ENCODE data around the gene PRKAR1B. TPM values are rescaled to one million over a fixed set of nuclear protein-coding genes. Genes with fewer than 3 reads are reported as not detected.
A peak's percentile ranks its signal among the peaks of the same experiment; 100 is the strongest.

PRKAR1B gene
- total RNA-seq, 2 donors from 2014 or later, result 26.2 to 56.0 TPM

GRCh38 chr7:605661-606450 lies 121.2 kb downstream of the PRKAR1B start:
- no peaks in the 10 kb centered on the region for H3K27me3 Mint-ChIP-seq
- peak overlapping the region; percentile 98 for H3K4me3 Mint-ChIP-seq
- H3K9me3 Mint-ChIP-seq, result peaks cover 3% of the 10 kb centered on the region
- peaks cover 62% of the 10 kb centered on the region for H3K36me3 Mint-ChIP-seq (ENCODE audit: low read depth)
- no peak for ATAC-seq (replicated peaks)
- peak overlapping the region; percentile 100 for H3K27ac Mint-ChIP-seq
- peaks cover 16% of the 10 kb centered on the region for H3K4me1 Mint-ChIP-seq

GRCh38 chr7:604884-605531 lies 122.1 kb downstream of the PRKAR1B start:
- peak overlapping the region; percentile 100 for H3K27ac Mint-ChIP-seq
- H3K9me3 Mint-ChIP-seq, result peaks cover 3% of the 10 kb centered on the region
- peaks cover 12% of the 10 kb centered on the region for H3K4me1 Mint-ChIP-seq
- peak overlapping the region; percentile 98 for H3K4me3 Mint-ChIP-seq
- H3K36me3 Mint-ChIP-seq (ENCODE audit: low read depth), result peaks cover 57% of the 10 kb centered on the region
- H3K27me3 Mint-ChIP-seq, result no peaks in the 10 kb centered on the region
- ATAC-seq (replicated peaks), result peak; percentile 33

DNA sequence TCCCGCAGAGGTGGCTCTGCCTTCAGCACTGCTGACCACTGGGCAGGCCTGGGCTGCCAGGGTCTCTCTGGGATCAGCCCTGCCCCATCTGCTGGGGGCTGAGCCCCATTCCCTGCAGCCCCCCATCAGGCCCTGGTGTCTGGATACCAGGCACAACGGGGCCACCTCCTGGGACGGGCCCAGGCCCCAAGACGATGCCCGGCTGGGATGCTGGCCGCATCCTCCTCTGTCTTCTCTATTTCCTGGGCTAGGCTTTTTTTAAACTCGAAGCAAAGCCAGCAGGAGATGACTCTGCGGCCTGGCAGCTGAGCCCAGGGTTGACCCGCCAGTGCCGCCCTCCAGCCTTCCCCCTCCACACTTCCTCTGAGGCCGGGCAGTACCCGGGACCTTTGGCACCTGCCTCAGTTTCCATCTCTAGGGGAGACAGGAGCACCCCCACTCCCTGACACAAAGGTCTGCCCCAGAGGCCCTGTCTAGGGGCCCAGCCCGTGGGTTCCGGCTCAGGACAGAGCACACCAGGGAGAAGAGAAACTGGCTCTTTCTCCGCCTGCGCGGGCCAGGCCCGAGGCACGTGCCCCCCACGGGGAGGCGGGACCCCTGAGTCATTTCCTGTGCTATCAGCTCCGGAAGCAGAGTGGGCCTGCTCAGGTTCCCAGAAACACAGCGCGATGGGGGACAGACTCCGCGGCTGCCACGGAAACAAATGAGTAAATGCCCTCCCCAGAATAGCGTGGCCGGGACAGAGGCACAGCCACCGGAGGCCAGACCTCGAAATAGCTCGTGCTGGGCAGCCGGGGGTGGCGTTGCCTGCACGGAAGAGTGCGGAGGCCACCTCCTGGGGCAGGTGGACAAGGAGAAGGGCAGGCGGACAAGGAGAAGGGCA lies 122.8 kb downstream of the PRKAR1B start:
- Mint-ChIP-seq H3K36me3 (ENCODE audit: low read depth) (peaks cover 53% of the 10 kb centered on the region), H3K27me3 (no peaks in the 10 kb centered on the region), H3K9me3 (peaks cover 3% of the 10 kb centered on the region), H3K4me3 (peak overlapping the region; percentile 98), H3K27ac (peak overlapping the region; percentile 100), H3K4me1 (peaks cover 12% of the 10 kb centered on the region)
- peak; percentile 60 for ATAC-seq (replicated peaks)

DNA sequence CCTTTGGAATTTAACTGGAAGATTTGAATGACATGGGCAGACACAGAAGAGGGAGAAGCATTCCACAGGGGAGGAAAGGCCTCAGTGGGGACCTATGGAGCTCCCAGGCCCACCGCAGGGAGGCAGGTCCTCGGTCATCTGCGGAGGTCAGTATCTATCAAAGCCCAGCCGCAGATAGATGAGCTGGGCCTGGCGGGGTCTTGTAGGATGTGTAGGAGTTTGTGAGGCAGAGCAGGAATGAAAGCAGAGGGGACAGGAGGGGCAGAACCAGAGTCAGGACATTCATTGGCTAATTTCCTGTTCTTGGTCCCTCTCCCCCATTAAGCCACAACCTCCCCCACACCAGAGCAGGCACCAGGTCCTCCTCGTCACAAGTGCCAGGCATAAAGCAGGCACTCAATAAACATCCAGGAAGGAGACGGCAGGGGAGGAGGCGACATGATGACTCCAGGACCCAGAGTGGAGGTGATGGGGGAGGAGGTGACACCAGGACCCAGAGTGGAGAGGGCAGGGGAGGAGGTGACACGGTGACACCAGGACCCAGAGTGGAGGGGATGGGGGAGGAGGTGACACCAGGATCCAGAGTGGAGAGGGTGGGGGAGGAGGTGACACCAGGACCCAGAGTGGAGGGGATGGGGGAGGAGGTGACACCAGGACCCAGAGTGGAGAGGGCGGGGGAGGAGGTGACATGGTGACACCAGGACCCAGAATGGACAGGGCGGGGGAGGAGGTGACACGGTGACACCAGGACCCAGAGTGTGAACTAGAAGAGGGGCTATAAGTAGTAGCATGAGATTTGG lies 123.7 kb downstream of the PRKAR1B start:
- peaks cover 51% of the 10 kb centered on the region for H3K36me3 Mint-ChIP-seq (ENCODE audit: low read depth)
- peaks cover 12% of the 10 kb centered on the region for H3K4me1 Mint-ChIP-seq
- peak; percentile 10 for ATAC-seq (replicated peaks)

GRCh38 chr7:602341-603141 lies 124.5 kb downstream of the PRKAR1B start:
- Mint-ChIP-seq H3K27ac (peak overlapping the region; percentile 100), H3K36me3 (ENCODE audit: low read depth) (peaks cover 43% of the 10 kb centered on the region), H3K27me3 (no peaks in the 10 kb centered on the region), H3K4me1 (peaks cover 12% of the 10 kb centered on the region), H3K4me3 (peak overlapping the region; percentile 98), H3K9me3 (peaks cover 3% of the 10 kb centered on the region)
- ATAC-seq (replicated peaks), result peak; percentile 41

More for the DNA sequence above, 123.7 kb downstream of the PRKAR1B start:
- Mint-ChIP-seq H3K4me3 (peak overlapping the region; percentile 98), H3K9me3 (peaks cover 3% of the 10 kb centered on the region), H3K27me3 (no peaks in the 10 kb centered on the region), H3K27ac (peak overlapping the region; percentile 100)

DNA sequence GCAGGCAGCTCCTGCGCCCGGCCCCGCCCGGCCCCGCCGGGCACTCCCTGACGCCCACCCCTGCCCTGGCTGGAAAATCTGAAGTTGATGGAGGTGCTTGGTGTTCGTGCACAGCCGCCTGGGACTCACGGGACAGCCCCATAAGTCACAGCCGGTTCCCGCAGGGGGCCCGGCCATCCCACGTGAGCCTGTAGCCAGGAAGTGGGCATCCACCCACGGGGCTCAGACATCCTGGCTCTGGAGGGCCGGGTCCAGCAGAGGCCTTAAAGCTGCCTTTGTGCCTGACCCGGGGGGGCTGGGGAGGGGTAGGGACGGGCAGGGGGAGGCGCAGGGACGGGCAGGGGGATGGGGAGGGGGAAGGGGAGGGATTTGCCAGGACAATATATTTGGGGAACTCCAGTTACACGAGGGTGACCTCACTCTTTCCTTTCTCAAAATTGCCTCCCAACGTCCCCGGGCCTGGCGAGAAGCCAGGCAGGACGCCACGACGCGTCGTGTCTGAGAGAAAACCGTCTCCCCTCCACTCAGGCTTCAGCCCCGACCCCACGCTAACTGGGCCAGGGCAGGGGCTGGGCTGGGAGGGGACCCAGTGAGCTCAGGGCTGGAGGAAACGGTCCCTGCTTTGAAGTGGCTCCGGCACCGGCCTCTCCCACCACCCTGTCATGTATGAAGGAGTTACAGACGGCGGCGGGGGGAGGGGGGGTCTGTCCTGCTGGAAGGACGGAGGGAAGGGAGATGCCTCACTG lies 125.3 kb downstream of the PRKAR1B start:
- H3K36me3 Mint-ChIP-seq (ENCODE audit: low read depth), result peaks cover 49% of the 10 kb centered on the region
- H3K27me3 Mint-ChIP-seq, result no peaks in the 10 kb centered on the region
- peak; percentile 59 for ATAC-seq (replicated peaks)
- H3K9me3 Mint-ChIP-seq, result peaks cover 3% of the 10 kb centered on the region
- H3K4me3 Mint-ChIP-seq, result peak overlapping the region; percentile 98
- H3K4me1 Mint-ChIP-seq, result peaks cover 17% of the 10 kb centered on the region
- H3K27ac Mint-ChIP-seq, result peak overlapping the region; percentile 100

GRCh38 chr7:601036-601594 lies 126.0 kb downstream of the PRKAR1B start:
- H3K9me3 Mint-ChIP-seq, result peaks cover 3% of the 10 kb centered on the region
- peak overlapping the region; percentile 98 for H3K4me3 Mint-ChIP-seq
- no peak for ATAC-seq (replicated peaks)
- H3K27me3 Mint-ChIP-seq, result no peaks in the 10 kb centered on the region
- H3K27ac Mint-ChIP-seq, result peak overlapping the region; percentile 100
- H3K36me3 Mint-ChIP-seq (ENCODE audit: low read depth), result peaks cover 51% of the 10 kb centered on the region
- peaks cover 17% of the 10 kb centered on the region for H3K4me1 Mint-ChIP-seq

DNA sequence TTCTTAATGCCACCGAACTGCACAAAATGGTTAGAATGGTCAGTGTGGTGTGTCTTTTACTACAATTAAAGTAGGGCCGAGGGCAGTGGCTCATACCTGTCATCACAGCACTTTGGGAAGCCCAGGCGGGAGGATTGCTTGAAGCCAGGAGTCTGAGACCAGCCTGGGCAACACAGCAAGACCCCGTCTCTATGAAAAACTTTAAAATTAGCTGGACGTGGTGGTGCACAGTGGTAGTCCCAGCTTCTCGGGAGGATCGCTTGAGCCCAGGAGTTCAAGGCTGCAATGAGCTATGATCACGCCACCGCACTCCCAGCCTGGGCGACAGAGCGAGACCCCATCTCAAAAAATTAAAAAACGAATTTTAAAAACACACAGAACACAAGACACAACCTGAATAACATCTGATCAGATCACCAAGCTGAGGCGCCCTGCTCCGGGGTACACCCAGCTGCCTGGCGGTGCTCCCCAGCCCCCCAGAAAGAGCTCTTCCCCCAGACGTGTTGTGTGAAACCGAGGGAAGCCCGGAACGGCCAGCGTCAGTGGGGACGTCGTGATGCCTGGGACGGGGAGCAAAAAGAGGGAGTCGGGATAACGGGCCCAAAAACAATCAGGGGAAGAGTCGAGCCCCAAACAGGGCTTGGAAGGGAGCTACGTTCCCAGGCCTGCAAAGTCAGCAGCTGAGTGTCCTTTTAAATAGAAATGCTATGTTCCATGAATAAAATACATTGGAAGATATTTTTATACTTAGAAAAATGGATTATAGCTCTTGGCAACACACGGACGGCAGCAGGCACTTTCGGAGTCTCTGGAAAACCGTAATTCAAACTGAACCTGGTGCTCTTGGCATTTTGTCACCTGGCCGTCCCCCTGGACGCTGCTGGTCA lies 126.7 kb downstream of the PRKAR1B start:
- Mint-ChIP-seq H3K4me3 (peak overlapping the region; percentile 98), H3K36me3 (ENCODE audit: low read depth) (peaks cover 51% of the 10 kb centered on the region), H3K9me3 (peaks cover 3% of the 10 kb centered on the region), H3K27me3 (no peaks in the 10 kb centered on the region), H3K27ac (peak overlapping the region; percentile 100), H3K4me1 (peaks cover 17% of the 10 kb centered on the region)
- ATAC-seq (replicated peaks), result no peak

DNA sequence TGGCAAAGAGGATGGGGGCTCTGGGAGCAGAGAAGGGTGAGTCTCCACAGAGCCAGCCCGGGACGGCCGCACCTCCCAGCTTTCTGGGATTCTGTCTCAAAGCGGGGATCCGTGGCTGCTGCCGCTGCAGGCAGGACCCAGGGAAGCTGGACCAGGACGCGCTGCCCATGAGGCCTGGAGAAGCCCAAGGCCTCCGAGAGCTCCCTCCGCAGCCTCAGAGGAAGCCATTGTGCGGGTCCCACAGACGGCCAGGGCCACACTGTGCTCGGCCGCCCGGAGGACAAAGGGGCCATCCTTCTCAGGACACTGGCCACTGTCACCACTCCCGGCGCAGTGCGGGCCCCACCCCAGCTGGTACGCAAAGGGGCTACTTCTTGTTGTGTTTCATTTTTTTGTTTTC lies 128.2 kb downstream of the PRKAR1B start:
- ATAC-seq (replicated peaks), result no peak
- H3K4me3 Mint-ChIP-seq, result peak overlapping the region; percentile 21

DNA sequence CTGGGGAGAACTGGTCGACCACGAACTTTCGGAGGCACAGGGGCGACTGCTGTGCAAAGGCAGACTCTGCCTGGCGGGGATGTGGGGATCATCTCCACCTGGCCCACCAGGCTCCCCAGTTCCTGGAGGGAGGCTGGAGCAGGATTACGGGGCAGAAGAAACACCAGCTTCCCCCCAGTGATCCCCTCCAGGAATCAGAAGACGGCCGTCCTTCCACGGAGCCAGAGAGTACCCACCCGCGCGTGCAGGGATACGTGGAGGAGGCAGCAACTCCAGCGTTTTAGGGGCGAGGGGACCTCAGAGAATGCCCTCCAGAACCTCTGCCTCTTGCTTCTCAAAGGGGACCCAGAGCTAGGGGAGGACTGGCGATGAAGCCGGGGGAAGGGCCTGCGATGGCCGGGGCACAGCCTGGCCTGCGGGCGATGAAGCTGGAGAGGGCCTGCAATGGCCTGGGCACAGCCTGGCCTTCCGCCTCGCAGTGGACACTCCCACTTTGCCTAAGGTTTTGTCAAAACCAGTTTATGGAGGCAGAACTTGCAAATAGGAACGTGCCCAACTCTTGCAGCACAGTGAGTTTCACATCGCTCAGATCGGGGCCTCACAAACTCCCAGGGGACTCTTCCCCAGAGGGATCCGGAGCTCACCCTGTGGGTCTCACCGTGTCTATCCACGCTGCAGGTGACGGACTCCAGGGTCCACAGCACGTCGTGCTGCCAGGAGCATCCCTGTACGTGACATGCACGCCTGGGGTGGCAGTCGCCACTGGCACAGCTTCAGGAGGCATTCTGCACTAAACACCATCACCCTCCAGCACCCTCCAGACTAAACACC lies 129.5 kb downstream of the PRKAR1B start:
- Mint-ChIP-seq H3K27ac (peak overlapping the region; percentile 66), H3K4me3 (no peak overlapping the region), H3K4me1 (peaks cover 6% of the 10 kb centered on the region), H3K27me3 (no peaks in the 10 kb centered on the region), H3K36me3 (ENCODE audit: low read depth) (peaks cover 24% of the 10 kb centered on the region), H3K9me3 (no peaks in the 10 kb centered on the region)
- ATAC-seq (replicated peaks), result no peak

More for the DNA sequence above, 128.2 kb downstream of the PRKAR1B start:
- peaks cover 3% of the 10 kb centered on the region for H3K9me3 Mint-ChIP-seq
- H3K4me1 Mint-ChIP-seq, result peaks cover 10% of the 10 kb centered on the region
- no peaks in the 10 kb centered on the region for H3K27me3 Mint-ChIP-seq
- peaks cover 38% of the 10 kb centered on the region for H3K36me3 Mint-ChIP-seq (ENCODE audit: low read depth)
- H3K27ac Mint-ChIP-seq, result no peak overlapping the region

DNA sequence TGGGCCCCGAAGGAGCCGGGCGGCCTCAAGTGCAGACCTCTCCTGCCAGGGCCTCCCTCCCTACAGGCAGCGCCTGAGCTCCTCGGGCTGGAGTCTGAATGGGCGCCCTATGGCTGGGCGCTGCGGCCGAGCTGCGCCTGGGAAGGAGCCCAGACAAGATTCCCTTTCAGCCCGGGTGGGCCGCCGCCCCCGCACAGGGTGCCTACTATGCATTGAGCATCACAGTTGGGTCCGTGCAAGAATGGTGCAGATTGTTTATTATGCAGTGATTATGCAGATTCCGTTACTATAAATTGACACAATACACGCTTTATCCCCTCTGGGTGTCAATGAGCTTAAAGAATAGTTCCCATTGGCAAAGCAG lies 130.3 kb downstream of the PRKAR1B start:
- H3K36me3 Mint-ChIP-seq (ENCODE audit: low read depth), result peaks cover 21% of the 10 kb centered on the region
- no peaks in the 10 kb centered on the region for H3K27me3 Mint-ChIP-seq
- no peak for ATAC-seq (replicated peaks)
- H3K9me3 Mint-ChIP-seq, result no peaks in the 10 kb centered on the region
- peak overlapping the region; percentile 66 for H3K27ac Mint-ChIP-seq
- no peak overlapping the region for H3K4me3 Mint-ChIP-seq
- H3K4me1 Mint-ChIP-seq, result peaks cover 5% of the 10 kb centered on the region
